Measurements from ENCODE around the gene SHMT1. TPM values are rescaled to one million over a fixed set of nuclear protein-coding genes. Genes with fewer than 3 reads are reported as not detected.

Gene SHMT1
- total RNA-seq, 1 donor from 2014 or later = 27.8 TPM

DNA sequence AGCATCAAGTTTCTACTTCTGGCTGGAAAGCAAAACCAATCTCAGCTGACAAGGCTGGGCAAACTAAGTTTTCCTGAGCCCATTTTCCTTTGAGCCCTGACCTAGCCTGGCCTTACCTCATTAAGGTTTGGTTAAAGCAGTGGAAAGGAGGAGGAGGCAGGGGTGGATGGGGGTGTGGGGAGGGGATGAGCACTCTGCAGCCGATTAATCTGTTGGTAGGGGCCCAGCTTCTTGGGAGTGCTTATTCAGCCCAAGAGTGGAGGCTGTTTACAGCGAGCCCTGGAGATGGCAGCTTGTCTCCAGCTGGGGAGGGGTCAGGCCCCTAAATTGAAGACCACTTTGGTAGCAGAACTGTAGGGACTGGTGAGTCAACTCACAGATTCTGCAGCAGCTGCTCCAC is 36.3 kb downstream of the SHMT1 start:
- Histone ChIP-seq H3K9me3 (no peaks in the 10 kb centered on the region), H3K36me3 (peaks cover 100% of the 10 kb centered on the region), H3K4me1 (no peaks in the 10 kb centered on the region), H3K4me3 (no peak overlapping the region), H3K27ac (no peak overlapping the region), H3K27me3 (no peaks in the 10 kb centered on the region)
- DNase-seq = no peak
- no peak for ATAC-seq
- intact Hi-C loops (cut with DNase I) = no loop called here
- TF ChIP-seq, protein P1, sequence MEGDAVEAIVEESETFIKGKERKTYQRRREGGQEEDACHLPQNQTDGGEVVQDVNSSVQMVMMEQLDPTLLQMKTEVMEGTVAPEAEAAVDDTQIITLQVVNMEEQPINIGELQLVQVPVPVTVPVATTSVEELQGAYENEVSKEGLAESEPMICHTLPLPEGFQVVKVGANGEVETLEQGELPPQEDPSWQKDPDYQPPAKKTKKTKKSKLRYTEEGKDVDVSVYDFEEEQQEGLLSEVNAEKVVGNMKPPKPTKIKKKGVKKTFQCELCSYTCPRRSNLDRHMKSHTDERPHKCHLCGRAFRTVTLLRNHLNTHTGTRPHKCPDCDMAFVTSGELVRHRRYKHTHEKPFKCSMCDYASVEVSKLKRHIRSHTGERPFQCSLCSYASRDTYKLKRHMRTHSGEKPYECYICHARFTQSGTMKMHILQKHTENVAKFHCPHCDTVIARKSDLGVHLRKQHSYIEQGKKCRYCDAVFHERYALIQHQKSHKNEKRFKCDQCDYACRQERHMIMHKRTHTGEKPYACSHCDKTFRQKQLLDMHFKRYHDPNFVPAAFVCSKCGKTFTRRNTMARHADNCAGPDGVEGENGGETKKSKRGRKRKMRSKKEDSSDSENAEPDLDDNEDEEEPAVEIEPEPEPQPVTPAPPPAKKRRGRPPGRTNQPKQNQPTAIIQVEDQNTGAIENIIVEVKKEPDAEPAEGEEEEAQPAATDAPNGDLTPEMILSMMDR (IDR thresholded peaks at IDR 0.05) = no peak

- Histone ChIP-seq H3K27me3 (no peaks in the 10 kb centered on the region), H3K4me3 (no peak overlapping the region), H3K27ac (no peak overlapping the region), H3K4me1 (no peaks in the 10 kb centered on the region), H3K9me3 (no peaks in the 10 kb centered on the region), H3K36me3 (peaks cover 97% of the 10 kb centered on the region)
- ATAC-seq (no peak), DNase-seq (no peak)
- intact Hi-C loops (cut with DNase I) = no loop called here
- TF ChIP-seq, protein P1 (IDR thresholded peaks at IDR 0.05) = no peak
Measured at GRCh38 chr17:18326572-18326971, 36.8 kb downstream of the SHMT1 start.

DNA sequence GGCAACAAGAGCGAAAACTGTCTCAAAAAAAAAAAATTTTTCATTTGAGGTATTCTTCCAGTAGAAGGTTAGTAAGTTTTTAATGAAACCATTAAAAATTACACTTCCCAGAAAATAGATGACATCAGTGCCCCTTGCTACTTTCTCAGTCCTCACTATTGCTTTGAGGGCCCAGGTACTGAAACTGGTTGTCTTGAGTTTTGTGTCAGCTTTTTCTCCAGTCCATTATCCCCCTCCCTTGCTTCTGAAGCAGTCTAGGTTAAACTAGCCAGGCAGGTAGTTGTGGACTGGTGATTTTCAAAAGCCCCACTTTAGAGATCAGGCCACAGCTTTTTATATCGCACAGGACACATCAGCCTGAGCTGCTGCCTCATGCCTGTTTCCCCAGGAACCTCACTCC is 37.3 kb downstream of the SHMT1 start:
- no peak overlapping the region for H3K4me3 ChIP-seq
- TF ChIP-seq, protein P1 (IDR thresholded peaks at IDR 0.05) = no peak
- H3K36me3 ChIP-seq = peaks cover 97% of the 10 kb centered on the region
- no peaks in the 10 kb centered on the region for H3K9me3 ChIP-seq
- no peak for ATAC-seq
- DNase-seq = no peak
- no peaks in the 10 kb centered on the region for H3K27me3 ChIP-seq
- intact Hi-C loops (cut with DNase I) = no loop called here
- H3K4me1 ChIP-seq = no peaks in the 10 kb centered on the region
- no peak overlapping the region for H3K27ac ChIP-seq

DNA sequence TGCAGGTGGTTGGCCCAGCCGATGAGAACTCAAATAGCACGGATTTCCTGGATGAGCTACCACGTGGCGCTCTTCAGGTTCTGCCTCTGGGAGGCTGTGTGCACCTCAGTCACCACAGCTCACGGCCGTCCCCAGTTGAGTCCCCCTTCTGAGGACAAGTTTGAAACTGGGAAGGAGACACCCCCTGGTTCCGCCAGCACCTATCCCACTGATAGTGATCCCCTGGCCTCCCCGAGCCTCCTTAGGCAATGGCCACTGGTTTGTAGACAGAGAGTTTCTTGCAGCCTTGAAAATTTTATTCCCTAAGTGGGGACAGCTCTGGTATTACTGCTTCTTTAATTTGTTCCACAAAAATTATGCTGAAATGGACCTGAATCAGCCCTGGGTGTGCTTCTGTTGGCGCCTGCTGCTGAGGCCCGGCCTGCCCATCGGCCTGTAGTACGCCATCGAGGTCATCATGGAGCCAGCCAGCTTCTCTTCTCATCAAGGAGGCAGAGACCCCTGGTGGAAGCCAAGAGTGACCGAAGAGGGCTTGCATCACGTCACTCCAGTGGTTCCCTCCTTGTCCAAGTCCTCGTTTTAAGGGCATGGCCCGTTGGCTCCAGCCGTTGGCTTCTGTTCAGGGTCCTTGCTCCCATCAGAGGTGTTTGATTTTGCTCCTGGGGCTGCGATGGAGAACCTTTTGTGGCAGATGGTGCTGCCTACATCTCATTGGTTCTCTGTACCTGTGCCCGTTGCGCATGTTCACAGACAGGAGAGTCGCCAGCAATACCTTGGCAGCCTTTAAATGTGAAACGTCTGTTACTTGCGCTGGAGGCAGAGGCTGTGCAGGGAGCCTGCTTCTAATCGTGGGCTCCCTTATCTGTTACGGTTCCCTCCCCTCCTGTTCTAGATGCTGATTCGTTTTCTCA is 39.0 kb downstream of the SHMT1 start:
- ATAC-seq (no peak), DNase-seq (no peak)
- Histone ChIP-seq H3K4me3 (no peak overlapping the region), H3K36me3 (peaks cover 92% of the 10 kb centered on the region), H3K9me3 (no peaks in the 10 kb centered on the region), H3K4me1 (peaks cover 14% of the 10 kb centered on the region), H3K27me3 (no peaks in the 10 kb centered on the region), H3K27ac (no peak overlapping the region)
- TF ChIP-seq, protein P1 (IDR thresholded peaks at IDR 0.05) = no peak
- intact Hi-C loops (cut with DNase I) = no loop called here

DNA sequence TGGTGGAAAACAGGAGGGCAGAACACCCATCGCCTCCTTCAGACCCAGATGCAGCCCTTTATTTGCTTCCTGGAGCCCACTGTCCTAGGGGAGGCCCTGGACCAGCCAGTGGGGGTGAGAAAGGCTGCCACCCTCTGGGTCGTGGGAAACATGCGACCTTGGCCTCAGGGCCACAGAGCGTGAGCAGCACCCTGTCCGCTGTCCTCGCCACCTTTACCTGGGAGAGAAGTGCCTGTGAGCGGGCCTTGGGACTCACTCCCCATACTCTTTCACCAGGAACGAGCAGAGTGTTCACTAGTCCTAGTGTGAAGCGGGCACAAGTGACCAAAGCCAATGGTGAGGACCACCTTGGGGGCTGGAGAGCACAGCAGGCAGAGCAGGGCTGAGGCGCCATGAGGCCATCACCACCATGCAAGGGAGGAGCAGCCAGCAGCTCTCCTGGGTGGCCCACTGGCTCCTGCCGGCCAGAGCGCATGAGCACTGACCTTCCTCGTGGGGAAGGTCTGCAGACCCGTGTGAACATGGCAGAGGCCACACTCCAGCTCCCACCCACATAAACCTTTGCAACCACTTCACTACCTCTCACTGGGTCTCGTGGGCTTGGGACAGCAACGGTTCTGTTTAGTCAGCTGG is 39.7 kb downstream of the SHMT1 start:
- DNase-seq (no peak), ATAC-seq (no peak)
- H3K4me3 ChIP-seq = no peak overlapping the region
- H3K4me1 ChIP-seq = peaks cover 21% of the 10 kb centered on the region
- TF ChIP-seq, protein P1 (IDR thresholded peaks at IDR 0.05) = no peak
- H3K36me3 ChIP-seq = peaks cover 92% of the 10 kb centered on the region
- no peaks in the 10 kb centered on the region for H3K27me3 ChIP-seq
- intact Hi-C loops (cut with DNase I) = no loop called here
- H3K27ac ChIP-seq = no peak overlapping the region
- no peaks in the 10 kb centered on the region for H3K9me3 ChIP-seq

Data from upper lobe of right lung (tissue), 1 donor.